CD4-positive, alpha-beta T cell treated with Interleukin-17A for 4 hours (primary cell): ENCODE data around the gene SYCP2L.
"Not testable (repeated sequence)": the region's sequence is repeated elsewhere in the genome, so short reads cannot be mapped to it uniquely, and the experiment has no call there.

ENCODE experiments used
- DNase-seq: peaks from one replicate; pipeline ENCODE4 v3.0.0-alpha.2; 2020; ENCODE audit warnings: mixed read lengths

Gene SYCP2L

DNA sequence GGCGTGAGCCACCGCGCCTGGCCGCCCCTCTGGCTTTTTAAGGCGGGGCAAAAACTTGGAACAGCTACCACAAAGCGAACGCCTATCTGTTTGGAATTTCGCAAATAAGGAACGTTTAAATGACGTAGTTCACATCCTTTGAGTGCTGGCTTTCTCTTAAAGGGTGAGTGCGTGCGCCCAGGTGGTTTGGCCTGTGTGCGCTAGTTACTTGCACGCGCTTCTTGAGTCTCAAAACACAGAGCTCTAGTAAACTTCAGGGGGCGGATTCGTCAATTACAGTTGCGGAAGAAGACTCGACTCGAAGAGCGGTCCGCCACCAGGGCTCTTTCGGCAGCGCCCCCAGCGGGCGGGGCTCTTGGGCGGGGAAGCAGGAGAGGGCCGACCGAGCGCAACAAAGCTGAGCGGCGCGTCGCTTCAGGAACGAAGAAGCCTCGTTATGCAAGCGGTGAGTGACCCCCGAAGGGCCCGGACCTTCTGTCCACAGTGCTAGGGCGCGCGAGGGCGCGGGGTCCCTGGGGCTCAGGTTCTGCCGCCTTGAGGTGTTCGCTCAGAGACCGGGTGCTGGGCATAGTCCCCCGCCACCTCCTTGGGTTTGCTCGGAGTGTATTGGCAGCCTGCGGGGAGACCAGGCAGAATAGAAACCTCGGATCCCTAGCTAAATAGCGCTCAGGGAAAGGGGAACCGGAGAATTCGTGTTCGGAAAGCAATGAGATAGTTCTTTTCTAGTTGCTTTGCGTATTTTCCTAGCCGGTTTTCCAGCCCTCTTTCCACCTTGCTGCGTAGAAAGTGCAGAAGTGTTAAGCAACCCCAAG lies at the start of gene SYCP2L:
TSS of gene SYCP2L (plus strand) at position 362 of the 812 bp plus-strand sequence. CDS start at position 437, 75 bp downstream.
- DNase-seq: peak; percentile 10

DNA sequence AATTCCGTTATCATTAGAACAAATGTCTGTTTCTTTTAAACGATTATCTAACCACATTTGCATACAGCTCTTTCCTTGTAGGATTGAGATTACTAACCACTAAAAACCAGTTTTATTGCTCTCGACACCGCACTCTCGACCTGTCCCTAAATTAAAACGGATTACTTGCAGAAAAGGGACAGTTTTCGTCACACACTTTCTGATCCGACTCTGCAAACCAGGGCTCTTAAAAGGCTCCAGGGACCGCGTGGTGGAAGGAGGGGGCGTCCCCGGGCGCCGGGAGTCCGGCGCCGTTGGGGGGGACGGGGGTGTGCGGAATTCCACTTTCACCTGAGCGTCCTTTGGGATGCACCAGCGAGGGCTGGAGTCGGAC lies 49.2 kb upstream of the SYCP2L start:
- DNase-seq: no peak

DNA sequence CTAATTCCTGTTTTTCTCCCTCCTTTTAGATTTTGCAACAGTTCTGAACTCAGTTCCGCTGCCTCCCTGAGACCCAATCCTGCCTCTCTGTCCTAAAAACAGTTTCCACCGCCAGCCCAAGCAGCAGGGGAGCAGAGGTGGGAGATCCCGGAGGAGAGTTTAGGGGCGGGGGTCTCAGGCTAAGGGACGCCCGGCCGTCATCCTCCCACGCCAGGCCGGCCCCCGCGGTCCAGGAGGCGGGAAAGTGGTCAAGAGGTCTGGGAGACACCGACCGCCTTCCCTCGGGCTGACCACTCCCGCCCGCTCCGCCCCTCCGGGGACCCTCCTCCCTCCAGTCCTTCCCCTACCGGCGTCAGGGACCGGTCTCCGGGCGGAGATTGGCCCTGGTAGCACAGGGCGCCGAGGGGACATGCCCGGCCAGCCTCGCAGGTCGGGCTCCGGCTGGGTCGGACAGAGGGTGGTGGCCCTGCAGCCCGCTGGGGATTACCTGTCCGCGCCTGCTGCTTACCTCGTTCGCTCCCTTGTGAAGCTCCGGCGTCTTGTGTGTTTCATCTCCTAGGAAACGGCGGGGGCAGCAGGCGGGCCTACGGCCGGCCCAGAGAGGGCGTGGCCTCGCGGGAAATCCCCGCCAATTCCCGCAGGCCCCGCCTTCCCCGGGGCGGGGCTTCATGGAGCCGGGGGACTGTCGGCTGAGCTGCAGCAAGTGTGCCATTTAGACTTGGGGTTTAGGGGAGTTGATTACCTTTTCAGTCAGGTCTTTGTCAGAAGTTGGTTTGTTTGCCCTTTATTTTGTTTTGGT lies 48.7 kb upstream of the SYCP2L start, which contains the start of gene MAK:
TSS of gene MAK (minus strand) at position 545 of the 799 bp plus-strand sequence. CDS start 7,891 bp downstream, outside the sequence.
- DNase-seq: peak; percentile 87

DNA sequence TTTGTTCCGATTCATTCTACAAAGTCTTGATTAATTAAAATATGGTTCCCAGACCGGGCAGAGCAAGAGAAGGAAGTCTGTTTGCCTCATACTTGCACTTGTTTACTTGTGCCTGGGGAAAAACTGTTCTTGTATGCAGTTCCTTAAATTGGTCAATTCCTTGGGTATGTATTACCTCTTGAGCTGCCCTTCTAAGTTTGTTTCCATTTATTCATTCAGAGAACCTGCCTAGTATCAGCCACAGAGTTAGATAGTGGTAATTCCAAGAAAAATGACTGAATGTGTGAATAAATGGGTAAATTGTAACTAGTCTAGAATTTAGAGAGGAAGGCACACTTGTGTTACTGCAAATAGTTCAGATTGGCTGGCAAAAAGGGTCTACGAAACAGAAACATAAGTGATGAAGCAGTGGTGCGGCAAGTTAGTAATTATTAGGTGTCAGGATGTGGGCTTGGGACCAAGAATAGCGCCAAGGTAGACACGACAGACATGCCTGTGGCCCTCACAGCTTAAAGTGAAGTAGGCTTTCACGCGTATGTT lies 48.0 kb upstream of the SYCP2L start:
- DNase-seq: no peak

DNA sequence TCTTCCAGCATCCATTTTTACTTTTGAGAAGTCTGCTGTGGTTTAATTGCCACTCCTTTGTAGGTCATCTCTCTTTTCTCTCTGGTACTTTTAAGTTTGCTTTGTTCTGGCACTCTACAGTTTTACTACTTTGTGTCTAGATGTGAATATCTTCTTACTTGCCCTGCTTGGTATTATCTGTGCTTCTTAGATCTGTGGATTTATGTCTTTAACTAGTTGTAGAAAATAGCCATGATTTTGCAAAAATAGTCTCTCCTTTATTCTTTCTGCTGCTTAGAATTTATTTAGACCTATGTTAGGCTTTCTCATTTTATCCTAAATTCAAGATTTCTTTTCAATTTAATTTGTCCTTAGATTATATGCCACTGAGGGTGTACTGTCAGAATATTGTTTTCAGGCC lies 43.3 kb upstream of the SYCP2L start:
- no peak for DNase-seq

DNA sequence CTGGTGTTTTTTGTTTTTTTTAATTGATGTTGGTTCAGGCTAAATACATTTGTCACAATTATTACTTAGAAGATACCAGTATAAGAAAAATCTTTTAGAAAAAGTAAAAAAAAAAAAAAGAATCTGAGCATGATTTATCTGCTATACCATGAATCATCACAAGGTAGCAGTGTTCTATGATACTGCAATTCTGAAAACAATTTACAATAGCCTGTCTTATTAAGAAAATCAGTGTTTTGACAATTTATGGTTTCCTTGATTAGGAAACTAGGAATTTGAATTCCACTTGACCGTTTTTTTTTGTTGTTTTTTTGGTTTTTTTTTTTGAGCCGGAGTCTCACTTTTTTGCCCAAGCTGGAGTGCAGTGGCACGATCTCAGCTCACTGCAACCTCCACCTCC lies 39.2 kb upstream of the SYCP2L start:
- DNase-seq: no peak

DNA sequence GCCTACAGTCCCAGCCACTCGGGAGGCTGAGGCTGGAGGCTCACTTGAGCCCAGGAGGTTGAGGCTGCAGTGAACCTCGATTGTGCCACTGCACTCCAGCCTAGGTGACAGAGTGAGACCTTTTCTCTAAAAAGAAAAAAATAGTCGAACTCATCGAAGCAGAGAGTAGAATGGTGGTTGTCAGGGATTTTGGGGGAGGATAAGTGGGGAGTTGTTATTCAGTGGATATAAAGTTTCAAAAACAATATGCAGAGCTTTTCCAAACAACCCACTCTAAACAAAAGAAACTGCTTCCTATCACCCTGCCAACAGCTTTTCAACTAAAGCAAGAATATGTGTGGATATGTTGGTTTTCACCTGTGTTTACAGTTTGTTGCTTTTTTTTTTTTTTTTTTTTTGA lies 37.0 kb upstream of the SYCP2L start:
- DNase-seq: no peak

DNA sequence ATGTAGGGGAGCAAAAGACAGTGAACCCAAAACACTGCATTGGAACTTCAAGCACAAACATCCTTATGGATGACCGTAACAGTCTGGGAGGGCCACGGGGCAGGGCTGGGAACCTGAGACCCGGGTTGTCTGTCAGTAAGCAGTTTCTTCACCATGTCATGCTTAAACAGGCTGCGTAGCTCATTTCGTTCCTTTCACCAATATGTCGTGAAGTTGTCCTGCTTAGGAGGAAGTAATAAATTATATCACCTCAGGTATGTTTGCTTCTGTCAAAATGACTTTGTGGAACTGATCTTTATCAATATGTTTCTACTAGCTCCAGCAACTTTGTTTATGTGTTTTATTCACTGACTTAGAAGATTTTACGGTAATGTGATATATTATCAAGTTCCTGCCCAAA lies 36.1 kb upstream of the SYCP2L start:
- no peak for DNase-seq

DNA sequence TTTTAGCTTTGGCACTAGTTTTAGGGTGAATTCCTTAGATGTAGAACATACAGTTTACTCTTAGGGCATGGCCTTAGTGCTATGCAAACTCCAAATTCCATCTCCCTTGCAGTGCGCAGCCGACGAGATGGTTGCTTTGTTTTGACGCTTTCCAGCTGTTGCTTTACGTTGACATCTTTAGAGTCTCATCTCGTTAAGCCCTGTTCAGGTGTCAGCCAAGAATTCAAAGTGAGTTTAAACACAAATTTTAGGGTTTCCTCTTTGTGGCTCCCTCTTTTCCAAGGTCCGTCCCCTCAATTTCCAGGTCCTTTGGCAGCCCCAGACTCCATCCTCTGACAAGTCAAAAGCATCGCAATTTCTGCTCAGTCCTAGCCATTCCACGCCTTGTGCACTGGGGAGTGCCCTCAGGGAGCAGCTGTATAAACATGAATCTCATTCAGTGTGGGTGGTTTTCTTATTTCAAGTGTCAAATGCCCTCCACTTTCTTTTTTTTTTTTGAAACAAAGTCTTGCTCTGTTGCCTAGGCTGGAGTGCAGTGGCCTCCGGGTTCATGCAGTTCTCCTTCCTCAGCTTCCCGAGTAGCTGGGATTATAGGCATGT lies 34.4 kb upstream of the SYCP2L start:
- no peak for DNase-seq

DNA sequence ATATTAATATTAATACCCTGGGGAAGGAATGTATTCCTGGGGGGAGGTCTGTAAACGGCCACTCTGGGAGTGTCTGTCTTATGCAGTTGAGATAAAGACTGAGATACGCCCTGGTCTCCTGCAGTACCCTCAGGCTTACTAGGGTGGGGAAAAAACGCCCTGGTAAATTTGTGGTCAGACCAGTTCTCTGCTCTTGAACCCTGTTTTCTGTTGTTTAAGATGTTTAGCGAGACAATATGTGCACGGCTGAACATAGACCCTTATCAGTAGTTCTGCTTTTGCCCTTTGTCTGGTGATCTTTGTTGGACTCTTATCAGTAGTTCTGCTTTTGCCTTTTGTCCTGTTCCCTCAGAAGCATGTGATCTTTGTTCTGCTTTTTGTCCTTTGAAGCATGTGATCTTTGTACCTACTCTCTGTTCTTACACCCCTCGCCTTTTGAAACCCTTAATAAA lies 33.0 kb upstream of the SYCP2L start:
- not testable (repeated sequence) for DNase-seq

DNA sequence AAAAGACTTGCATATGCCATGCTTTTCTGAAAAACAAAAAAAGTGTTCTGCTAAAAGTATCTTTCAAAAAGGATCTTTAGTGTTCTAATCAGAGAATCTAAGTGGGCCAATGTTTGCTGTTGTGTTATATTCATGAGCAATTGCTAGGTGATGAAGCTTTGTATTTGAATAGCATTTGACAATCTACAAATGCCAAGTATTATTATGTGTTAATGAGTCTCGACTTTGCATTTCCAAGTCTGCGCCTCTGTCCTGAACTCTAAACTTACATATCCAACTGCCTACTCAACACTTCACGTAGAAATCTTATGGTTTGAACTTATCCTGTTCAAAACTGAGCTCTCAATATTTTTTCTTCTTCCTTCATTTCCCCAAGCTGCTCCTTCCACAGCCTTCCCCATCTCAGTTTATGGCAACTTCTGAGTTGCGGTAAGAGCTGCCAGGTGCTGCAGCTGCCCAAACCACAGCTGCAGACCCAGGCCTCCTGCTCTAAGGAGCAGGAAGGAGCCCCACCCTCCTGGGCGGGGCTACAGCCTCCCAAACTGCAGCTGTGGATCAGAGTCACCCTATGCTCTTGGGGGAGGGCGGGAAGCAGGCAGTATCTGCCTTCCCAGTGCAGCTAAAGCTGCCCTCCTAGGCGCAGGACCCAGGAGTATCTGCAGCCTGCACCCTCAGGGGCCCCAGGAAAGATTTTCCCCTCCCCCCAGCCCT lies 31.8 kb upstream of the SYCP2L start:
- DNase-seq: no peak

DNA sequence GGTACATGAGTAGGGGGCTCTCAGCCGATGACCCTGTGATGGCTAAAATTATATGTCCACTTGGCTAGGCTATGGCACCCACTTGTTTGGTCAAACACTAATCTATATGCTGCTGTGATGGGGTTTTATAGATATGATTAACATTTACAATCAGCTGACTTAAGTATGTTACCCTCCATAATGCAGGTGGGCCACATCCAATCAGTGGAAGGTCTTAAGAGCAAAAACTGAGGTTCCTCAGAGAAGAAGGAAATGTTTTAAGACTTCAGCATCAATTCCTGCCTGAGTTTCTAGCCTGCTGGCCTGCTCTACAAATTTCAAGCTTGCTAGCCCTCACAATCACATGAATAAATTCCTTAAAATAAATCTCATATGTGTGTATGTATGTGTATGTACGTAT lies 29.6 kb upstream of the SYCP2L start:
- DNase-seq: no peak

DNA sequence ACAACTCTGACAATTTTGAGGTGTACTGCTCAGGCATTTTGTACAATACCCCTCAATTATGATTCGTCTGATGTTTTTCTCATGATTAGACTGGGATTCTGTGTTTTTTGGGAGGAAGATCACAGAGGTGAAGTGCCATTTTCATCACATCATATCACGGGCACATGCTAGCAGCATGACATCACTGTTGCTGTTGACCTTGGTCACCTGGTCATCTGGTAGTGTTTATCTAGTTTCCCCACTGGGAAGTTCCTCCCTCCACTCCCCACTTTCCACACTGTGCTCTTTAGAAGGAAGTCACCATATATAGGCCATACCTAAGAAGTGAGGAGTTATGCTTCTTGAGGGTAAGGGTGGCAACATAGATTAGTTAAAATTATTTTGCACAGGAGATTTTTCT lies 25.8 kb upstream of the SYCP2L start:
- no peak for DNase-seq

DNA sequence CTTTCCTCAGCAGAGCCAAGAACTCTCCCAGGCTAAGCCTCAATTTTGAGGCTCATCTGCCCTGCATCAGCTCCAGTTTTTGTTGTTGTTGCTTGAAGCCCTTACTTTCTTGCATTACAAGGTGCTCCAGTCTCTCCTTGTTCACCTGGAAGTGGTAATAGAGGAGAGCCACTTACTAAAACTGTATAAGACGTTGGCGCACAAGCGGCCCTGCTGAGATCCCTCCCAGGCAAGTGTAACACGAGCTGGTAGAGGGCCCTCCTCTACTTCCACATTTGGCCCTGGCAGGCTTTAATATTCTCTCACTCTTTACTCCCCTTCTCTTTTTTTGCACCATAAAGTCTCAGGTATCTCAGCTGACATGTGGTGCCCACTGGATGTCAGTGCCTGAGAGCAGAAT lies 24.5 kb upstream of the SYCP2L start:
- DNase-seq: no peak

DNA sequence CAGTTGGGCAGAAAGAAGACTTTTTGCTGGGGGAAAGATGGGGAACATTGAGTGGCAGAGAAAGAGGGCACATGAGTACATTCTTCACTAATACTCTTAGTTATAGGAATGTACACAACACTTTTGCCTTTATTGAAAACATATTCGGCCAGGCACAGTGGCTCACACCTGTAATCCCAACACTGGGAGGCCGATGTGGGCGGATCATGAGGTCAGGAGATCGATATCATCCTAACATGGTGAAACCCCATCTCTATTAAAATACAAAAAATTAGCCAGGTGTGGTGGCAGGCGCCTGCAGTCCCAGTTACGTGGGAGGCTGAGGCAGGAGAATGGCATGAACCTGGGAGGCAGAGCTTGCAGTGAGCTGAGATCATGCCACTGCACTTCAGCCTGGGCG lies 23.8 kb upstream of the SYCP2L start:
- DNase-seq: not testable (repeated sequence)

DNA sequence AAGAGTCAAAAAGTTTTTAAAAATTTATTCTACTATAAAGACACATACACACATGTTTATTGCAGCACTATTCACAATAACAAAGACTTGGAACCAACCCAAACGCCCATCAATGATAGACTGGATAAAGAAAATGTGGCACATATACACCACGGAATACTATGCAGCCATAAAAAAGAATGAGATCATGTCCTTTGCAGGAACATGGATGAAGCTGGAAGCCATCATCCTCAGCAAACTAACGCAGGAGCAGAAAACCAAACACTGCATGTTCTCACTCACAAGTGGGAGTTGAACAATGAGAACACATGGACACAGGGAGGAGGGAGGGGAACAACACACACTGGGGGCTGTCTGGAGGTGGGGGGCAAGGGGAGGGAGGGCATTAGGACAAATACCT lies 20.1 kb upstream of the SYCP2L start:
- DNase-seq: not testable (repeated sequence)

DNA sequence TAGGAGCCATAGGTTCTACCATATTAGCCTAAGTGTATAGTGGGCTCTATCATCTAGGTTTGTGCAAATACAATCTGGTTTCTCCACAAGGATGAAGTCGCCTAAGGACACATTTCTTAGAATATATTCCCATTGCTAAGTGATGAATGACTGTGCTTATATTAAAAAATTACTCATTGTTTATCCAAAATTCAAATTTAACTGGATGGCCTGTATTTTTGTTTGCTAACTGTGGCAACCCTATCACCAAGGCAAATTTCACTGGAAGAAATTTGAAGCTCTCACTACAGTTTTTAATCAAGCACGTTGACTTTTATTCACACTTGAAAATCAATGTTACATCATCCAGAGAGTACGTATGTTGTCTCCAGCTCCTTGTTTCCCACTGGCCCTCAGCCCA lies 18.9 kb upstream of the SYCP2L start:
- no peak for DNase-seq

DNA sequence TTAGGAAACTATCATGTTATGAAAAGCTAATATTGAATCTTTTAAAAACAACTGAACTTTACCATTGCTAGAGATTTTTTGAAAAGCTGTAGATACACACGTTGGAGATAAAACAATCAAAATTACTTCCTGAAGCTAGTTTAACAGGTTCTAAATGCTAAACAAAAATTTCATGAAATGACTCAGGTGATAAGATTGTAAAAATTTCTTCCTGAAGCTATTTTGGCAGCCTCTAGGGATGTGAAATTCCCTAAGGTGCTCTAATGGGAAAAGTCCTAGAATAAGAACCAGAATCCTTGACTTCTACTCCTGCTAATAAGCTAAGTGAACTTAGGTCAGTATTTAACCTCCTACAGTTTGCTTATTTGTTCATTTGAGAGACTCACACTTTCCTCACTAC lies 13.5 kb upstream of the SYCP2L start:
- DNase-seq: no peak

DNA sequence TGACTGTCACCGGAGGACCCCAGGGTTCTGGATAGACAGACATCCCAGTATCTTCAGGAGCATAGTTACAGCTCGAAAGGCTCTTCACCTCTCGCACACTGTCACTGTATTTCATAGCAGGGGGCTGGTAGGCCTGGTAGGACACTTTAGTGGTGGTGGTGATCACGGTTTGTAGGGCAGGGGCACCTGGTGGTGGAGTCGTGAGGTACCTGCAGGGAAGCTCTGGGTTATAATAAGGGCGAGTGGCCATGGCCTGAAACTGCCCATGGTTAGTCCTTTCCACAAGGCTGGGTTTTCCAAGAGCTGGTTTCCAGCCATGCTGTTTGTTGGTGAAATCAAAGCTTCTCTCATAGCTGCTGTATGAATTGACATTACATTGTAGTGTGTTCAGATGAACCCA lies 12.6 kb upstream of the SYCP2L start:
- no peak for DNase-seq

DNA sequence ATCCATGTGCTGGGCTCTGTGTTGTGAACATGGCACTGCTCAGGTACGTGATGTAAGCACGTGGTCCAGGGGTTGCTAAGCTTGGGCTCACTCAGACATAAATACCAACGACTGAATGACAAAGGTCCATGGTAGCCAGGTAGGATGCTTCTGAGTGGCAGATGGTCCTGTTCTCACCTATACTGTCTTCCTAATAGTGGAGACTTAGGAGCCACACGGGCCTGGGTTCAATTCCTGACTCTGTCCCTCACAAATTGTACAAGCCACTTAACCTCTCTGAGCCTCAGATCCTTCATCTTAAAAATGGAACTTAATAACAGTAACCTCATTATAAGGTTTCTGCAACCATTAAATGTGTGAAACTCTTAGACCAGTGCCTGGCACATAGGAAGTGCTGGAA lies 11.8 kb upstream of the SYCP2L start:
- DNase-seq: no peak

DNA sequence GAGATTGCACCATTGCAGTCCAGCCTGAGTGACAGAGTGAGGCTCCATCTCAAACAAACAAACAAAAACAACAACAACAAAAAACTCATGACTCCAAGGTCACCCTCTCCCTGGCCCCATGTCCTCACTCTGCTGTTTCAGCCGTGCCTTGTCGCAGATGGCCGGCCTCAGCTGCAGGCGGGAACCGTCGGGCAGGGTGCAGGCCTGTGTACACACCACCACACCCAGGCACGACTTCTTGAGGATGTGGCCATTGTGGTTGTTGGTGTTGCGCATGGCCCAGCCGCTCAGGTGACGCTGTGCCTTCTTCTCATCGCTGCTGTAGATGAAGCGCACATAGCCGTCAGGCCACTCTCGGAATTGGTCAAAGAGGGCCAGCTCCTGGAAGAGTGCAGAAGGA lies 9.8 kb upstream of the SYCP2L start:
- DNase-seq: no peak

DNA sequence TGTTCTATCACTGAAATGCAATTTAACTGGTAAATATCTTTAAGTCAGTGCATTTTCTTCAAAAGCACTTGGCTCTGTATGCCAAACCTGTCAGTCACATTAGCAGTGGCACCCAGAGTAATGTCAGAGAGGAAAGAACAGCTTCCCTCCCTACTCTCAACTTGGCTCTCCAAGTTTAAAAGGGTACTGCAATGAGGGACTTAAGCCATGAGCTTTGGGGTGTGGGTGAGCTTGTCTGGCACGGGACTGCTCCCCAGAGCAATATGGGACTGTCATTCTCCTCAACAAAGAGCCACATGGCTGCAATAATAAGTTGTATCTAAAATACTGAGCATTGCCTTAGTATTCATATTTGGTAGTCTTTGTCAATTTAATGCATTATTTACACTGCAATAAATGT lies 9.0 kb upstream of the SYCP2L start:
- no peak for DNase-seq

DNA sequence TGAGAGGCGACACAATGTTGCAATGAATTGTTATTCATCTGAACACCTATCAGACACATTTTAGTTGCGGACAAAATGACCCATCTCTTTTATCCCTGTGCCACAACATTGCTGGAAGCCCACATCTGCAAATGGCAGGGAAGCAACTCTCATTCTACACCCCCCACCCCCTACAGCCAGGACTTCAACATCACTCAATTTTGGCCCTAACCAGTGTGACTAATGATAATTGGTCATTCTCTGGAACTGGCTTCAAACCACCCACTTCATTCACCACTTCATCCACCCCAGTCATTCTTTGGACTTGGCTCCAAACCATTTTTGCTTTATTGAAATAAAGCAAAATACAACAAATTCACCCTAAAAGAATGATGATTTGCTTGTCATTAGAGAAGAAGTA lies 6.5 kb upstream of the SYCP2L start:
- DNase-seq: no peak
